ENCODE data around the gene EP300.

DNA sequence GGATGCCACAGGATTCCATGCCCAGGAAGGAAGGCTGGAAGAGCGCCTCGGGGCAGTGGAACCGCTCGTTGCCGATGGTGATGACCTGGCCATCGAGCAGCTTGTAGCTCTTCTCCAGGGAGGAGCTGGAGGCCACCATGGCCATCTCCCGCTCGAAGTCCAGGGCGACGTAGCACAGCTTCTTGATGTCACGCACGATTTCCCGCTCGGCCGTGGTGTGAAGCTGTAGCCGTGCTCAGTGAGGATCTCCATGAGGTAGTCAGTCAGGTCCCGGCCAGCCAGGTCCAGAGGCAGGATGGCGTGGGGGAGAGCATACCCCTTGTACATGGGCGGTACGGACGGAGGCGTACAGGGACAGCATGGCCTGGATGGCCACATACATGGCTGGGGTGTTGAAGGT is 17.9 kb upstream of the EP300 start:
- TF ChIP-seq, protein P1, sequence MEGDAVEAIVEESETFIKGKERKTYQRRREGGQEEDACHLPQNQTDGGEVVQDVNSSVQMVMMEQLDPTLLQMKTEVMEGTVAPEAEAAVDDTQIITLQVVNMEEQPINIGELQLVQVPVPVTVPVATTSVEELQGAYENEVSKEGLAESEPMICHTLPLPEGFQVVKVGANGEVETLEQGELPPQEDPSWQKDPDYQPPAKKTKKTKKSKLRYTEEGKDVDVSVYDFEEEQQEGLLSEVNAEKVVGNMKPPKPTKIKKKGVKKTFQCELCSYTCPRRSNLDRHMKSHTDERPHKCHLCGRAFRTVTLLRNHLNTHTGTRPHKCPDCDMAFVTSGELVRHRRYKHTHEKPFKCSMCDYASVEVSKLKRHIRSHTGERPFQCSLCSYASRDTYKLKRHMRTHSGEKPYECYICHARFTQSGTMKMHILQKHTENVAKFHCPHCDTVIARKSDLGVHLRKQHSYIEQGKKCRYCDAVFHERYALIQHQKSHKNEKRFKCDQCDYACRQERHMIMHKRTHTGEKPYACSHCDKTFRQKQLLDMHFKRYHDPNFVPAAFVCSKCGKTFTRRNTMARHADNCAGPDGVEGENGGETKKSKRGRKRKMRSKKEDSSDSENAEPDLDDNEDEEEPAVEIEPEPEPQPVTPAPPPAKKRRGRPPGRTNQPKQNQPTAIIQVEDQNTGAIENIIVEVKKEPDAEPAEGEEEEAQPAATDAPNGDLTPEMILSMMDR (conservative IDR thresholded peaks at IDR 0.05; ENCODE audit: low read depth, low read length): no peak
- no peak for TF ChIP-seq EZH2 (IDR thresholded peaks at IDR 0.05; ENCODE audit: low read length, unreplicated experiment)
